ENCODE measurements around the gene ENTHD1. TPM values are rescaled to one million over a fixed set of nuclear protein-coding genes. Genes with fewer than 3 reads are reported as not detected.

The ENTHD1 gene
- total RNA-seq, 4 donors from 2014 or later, result not detected

DNA sequence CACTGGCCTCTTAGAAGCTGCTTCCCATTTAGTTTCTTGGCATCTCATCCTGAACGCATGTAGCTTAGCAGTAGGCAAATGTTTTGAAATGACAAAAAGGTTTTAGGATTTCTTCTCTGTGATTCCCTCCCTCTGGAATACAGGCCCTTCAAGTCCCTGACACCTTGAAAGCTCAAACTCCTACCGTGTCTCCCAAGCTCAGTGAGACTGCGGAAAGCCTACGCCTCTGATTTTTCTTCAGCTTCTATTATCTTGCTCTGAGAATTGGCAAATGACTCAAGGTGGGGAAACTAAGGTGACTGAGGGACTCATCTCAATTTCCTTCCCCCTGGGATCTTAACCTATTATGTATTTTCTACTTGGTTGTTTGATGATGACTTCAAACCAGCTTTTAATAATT is 130.3 kb downstream of the ENTHD1 start:
- Histone ChIP-seq H3K27me3 (no peaks in the 10 kb centered on the region), H3K4me3 (no peak overlapping the region)
- 83% methylated on average over 4 of the region's 4 CpGs for WGBS

DNA sequence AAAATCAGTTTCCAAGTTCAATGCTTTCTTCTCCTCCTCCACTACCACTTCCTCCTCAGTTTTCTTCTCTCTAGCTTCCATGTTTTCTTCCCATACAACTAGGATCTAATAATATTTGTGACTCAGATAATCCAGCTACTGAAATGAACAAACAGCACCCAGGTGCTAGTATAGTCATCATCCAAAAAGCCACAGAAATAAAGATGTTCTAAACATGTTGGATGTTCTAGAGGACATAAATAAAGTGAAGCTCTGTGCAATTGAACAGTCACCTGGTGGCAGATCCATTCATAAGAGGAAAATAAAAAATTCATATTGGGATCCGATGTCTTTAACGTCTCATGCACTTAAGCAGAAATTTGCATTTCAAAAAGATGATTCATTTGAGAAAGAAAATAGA is 142.8 kb downstream of the ENTHD1 start:
- intact Hi-C loops (cut with DNase I), result no loop called here
- TF ChIP-seq POLR2A (IDR thresholded peaks at IDR 0.05; ENCODE audit: low read depth) (no peak), POLR2AphosphoS5 (IDR thresholded peaks at IDR 0.05) (no peak), CTCF (IDR thresholded peaks at IDR 0.05) (no peak), EP300 (IDR thresholded peaks at IDR 0.05) (no peak)
- WGBS, result 88% methylated on average over 2 of the region's 2 CpGs
- H3K4me1 ChIP-seq, result no peaks in the 10 kb centered on the region
- peaks cover 0 to 10% (median 0%) of the 10 kb centered on the region in 4 donors for H3K27me3 ChIP-seq
- H3K9me3 ChIP-seq, result peaks cover 0 to 3% (median 0%) of the 10 kb centered on the region in 4 donors
- H3K27ac ChIP-seq (replicated peaks in 1 of 4), result no peak overlapping the region
- no peak for DNase-seq (ENCODE audit: extremely low spot score)
- no peaks in the 10 kb centered on the region for H3K36me3 ChIP-seq
- no peak overlapping the region for H3K4me3 ChIP-seq

More for the DNA sequence above, 130.3 kb downstream of the ENTHD1 start:
- Histone ChIP-seq H3K27ac (replicated peaks in 1 of 4) (no peak overlapping the region), H3K36me3 (no peaks in the 10 kb centered on the region), H3K4me1 (no peaks in the 10 kb centered on the region), H3K9me3 (peaks cover 0 to 9% (median 0%) of the 10 kb centered on the region in 4 donors)
- intact Hi-C loops (cut with DNase I), result no loop called here
- no peak for DNase-seq (ENCODE audit: extremely low spot score)
- no peak for TF ChIP-seq EP300 (IDR thresholded peaks at IDR 0.05)
- no peak for TF ChIP-seq POLR2A (IDR thresholded peaks at IDR 0.05; ENCODE audit: low read depth)
- TF ChIP-seq CTCF (IDR thresholded peaks at IDR 0.05), result no peak
- no peak for TF ChIP-seq POLR2AphosphoS5 (IDR thresholded peaks at IDR 0.05)

GRCh38 chr22:39748877-39749276 is 144.7 kb downstream of the ENTHD1 start:
- Histone ChIP-seq H3K27ac (replicated peaks in 1 of 4) (no peak overlapping the region), H3K36me3 (no peaks in the 10 kb centered on the region), H3K4me1 (no peaks in the 10 kb centered on the region), H3K27me3 (peaks cover 0 to 9% (median 0%) of the 10 kb centered on the region in 4 donors), H3K4me3 (no peak overlapping the region), H3K9me3 (peaks cover 0 to 3% (median 0%) of the 10 kb centered on the region in 4 donors)
- whole genome bisulfite sequencing, result 57% methylated on average over 3 of the region's 3 CpGs
- no peak for TF ChIP-seq POLR2AphosphoS5 (IDR thresholded peaks at IDR 0.05)
- no peak for TF ChIP-seq POLR2A (IDR thresholded peaks at IDR 0.05; ENCODE audit: low read depth)
- TF ChIP-seq EP300 (IDR thresholded peaks at IDR 0.05), result no peak
- no peak for TF ChIP-seq CTCF (IDR thresholded peaks at IDR 0.05)
- no peak for DNase-seq (ENCODE audit: extremely low spot score)
- intact Hi-C loops (cut with DNase I), result no loop called here

- no peak for DNase-seq (ENCODE audit: extremely low spot score)
- intact Hi-C loops (cut with DNase I), result no loop called here
- no peak overlapping the region for H3K27ac ChIP-seq (replicated peaks in 1 of 4)
- no peak overlapping the region for H3K4me3 ChIP-seq
- WGBS, result 98% methylated on average over 3 of the region's 3 CpGs
- no peak for TF ChIP-seq POLR2AphosphoS5 (IDR thresholded peaks at IDR 0.05)
- no peak for TF ChIP-seq EP300 (IDR thresholded peaks at IDR 0.05)
- no peak for TF ChIP-seq CTCF (IDR thresholded peaks at IDR 0.05)
- TF ChIP-seq POLR2A (IDR thresholded peaks at IDR 0.05; ENCODE audit: low read depth), result no peak
- H3K36me3 ChIP-seq, result no peaks in the 10 kb centered on the region
- peaks cover 0 to 3% (median 0%) of the 10 kb centered on the region in 4 donors for H3K9me3 ChIP-seq
- no peaks in the 10 kb centered on the region for H3K4me1 ChIP-seq
- H3K27me3 ChIP-seq, result peaks cover 0 to 12% (median 2%) of the 10 kb centered on the region in 4 donors
Measured at GRCh38 chr22:39746600-39747262, 146.8 kb downstream of the ENTHD1 start.

Data from esophagus muscularis mucosa (tissue), 4 donors.